Measurements from ENCODE around the gene STAT2.
"Not testable (repeated sequence)": the region's sequence is repeated elsewhere in the genome, so short reads cannot be mapped to it uniquely, and the experiment has no call there.

The STAT2 gene

DNA sequence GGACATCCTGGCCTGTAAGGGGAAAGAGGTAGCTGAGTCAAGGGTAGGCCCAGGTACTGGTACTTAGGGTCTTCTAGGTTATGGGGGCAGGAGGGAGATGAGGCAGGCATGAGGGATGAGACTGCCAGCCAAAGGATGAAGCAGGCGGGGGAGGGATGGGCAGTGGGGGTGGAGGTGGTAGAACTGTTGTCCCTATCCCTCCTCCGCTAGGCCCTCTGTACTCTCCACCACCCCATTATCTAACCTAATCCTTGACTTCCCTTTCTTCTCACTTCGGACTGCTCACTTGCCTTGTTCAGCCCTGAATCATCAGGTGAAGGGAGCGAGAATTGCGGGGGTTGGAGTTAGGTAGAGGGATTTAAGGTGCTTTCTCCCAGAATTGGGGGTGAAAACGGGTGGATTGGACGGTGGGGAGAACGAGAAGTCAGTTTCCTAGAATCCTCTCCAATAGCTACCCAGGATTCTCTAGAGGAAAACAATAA, 26.7 kb downstream of the STAT2 start:
- TF ChIP-seq ZFX (IDR thresholded peaks at IDR 0.05), result no peak
- TF ChIP-seq, protein P1, sequence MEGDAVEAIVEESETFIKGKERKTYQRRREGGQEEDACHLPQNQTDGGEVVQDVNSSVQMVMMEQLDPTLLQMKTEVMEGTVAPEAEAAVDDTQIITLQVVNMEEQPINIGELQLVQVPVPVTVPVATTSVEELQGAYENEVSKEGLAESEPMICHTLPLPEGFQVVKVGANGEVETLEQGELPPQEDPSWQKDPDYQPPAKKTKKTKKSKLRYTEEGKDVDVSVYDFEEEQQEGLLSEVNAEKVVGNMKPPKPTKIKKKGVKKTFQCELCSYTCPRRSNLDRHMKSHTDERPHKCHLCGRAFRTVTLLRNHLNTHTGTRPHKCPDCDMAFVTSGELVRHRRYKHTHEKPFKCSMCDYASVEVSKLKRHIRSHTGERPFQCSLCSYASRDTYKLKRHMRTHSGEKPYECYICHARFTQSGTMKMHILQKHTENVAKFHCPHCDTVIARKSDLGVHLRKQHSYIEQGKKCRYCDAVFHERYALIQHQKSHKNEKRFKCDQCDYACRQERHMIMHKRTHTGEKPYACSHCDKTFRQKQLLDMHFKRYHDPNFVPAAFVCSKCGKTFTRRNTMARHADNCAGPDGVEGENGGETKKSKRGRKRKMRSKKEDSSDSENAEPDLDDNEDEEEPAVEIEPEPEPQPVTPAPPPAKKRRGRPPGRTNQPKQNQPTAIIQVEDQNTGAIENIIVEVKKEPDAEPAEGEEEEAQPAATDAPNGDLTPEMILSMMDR (conservative IDR thresholded peaks at IDR 0.05), result no peak
- H3K27ac ChIP-seq, result peak overlapping the region; percentile 92

DNA sequence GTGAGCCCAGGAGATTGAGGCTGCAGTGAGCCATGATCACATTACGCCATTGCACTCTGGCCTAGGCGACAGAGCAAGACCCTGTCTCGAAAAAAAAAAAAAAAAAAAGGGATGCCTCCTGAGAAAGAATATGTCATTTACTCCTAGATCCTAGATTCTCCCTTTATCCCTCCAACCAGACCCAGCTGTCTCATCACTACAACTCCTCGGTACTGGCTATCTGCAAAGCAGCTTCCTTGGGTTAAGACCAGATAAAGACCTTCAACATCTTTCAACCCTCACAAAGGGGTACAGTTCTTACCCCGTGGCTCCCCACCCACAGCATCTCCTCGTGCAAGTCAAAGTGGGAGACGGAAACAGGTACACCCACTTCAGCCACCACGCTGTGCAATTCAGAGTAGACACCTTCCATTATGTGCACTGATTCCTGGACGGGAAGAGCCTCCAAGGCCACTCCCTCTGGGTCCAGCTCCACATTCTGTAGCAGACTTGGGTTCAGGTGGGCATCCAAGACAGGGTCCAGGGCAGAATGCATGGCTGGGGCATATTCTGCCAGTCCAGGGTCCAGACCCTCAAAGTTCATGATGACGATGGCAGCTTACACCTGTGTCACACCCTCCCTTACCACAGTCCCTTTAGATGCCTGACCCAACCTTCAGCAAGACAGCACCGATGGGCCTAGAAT, 27.3 kb downstream of the STAT2 start:
- TF ChIP-seq, protein P1 (conservative IDR thresholded peaks at IDR 0.05), result no peak
- peak overlapping the region; percentile 92 for H3K27ac ChIP-seq

DNA sequence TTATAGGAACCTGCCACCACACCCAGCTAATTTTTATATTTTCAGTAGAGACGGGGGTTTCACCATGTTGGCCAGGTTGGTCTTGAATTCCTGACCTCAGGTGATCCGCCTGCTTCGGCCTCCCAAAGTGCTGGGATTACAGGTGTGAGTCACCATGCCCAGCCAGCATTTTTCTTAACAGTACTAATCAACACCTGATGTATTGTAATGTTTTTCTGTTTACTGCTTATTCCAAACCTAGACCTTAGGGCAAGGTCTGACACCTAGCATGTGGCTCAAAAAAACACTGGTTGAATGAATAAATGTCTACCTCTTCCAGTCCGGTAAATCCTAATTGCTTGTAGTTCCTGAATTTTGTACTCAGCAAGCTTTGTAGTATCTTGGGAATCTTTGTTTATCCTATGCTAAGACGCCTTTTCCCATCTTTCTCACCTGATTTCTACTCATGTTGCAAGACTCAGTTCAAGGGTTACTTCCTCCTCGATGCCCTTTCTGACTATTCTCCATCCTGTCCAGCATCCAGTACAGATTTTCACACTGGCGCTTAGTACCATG, 28.9 kb downstream of the STAT2 start:
- no peak overlapping the region for H3K27ac ChIP-seq
- TF ChIP-seq, protein P1 (conservative IDR thresholded peaks at IDR 0.05), result no peak
- no peak for TF ChIP-seq ZFX (IDR thresholded peaks at IDR 0.05)

DNA sequence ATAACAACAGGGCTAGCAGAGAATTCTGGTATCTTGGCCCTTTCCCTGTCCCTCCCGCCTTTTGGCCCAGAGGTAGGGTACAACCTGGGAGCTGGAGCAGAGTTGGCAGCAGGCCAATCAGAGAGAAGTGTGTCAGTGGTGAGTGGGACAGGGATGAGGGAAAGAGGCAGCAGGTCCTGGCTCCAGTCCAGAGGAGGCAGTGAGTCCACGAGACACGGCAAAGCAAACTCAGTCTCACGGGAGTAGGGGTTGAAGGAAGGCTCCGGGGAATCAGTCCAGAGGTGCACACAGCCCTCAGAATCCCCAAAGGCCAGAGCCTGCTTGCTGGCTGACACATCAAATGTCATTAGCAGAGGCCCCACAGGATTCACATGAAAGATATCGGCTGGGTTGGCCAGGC, 33.4 kb downstream of the STAT2 start:
- TF ChIP-seq, protein P1 (conservative IDR thresholded peaks at IDR 0.05), result no peak
- no peak for TF ChIP-seq ZFX (IDR thresholded peaks at IDR 0.05)
- H3K27ac ChIP-seq, result no peak overlapping the region

DNA sequence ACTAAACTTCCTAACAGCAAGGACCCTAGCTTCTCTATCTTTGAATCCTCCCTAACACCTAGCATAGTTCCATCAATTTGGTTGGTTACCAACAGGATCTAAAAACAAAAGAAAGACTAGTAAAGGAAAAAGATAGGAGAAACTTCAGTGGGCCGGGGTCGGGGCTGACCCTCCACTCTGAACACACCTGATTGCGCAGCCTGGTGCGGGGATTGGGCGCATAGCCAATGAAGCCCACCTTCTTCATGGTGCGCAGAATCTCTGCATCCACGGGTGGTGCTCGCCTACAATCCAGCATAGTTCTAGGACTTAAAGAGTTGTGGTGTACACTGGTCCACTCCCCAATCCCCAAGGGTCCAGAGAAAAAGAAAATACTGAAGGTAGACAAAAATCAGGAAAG, 33.8 kb downstream of the STAT2 start:
- TF ChIP-seq ZFX (IDR thresholded peaks at IDR 0.05), result no peak
- TF ChIP-seq, protein P1 (conservative IDR thresholded peaks at IDR 0.05), result no peak
- H3K27ac ChIP-seq, result no peak overlapping the region

DNA sequence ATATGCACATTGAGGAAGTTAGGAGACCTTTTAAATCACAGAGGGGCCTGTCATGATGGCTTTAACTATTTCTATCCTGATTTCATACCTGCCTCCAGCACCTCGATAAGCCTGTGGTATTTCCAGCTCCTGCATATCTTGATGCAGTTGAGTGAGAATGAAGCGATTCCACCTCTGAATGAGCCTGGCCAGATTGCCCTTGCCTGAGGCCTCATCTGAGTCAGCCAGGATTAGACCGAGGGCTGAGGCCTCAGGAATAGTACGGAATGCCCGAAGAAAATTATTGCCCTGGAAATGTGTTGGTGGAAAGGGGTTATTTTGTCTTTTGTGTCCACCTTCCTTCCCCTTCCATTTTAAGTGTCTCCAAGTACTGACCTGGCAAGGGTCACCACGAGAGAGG, 35.7 kb downstream of the STAT2 start:
- TF ChIP-seq, protein P1 (conservative IDR thresholded peaks at IDR 0.05), result no peak
- TF ChIP-seq ZFX (IDR thresholded peaks at IDR 0.05), result no peak
- no peak overlapping the region for H3K27ac ChIP-seq

DNA sequence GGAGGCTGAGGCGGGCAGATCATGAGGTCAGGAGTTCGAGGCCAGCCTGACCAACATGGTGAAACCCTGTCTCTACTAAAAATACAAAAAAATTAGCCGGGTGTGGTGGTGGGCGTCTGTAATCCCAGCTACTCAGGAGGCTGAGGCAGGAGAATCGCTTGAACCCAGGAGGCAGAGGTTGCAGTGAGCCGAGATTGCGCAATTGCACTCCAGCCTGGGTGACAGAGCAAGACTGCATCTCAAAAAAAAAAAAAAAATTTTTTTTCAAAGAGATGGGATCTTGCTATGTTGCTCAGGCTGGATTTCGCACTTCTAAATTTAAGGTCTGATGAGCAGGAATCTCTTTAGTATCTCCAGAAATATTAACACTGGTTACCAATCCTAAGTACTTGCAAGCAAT, 38.3 kb downstream of the STAT2 start:
- not testable (repeated sequence) for H3K27ac ChIP-seq

DNA sequence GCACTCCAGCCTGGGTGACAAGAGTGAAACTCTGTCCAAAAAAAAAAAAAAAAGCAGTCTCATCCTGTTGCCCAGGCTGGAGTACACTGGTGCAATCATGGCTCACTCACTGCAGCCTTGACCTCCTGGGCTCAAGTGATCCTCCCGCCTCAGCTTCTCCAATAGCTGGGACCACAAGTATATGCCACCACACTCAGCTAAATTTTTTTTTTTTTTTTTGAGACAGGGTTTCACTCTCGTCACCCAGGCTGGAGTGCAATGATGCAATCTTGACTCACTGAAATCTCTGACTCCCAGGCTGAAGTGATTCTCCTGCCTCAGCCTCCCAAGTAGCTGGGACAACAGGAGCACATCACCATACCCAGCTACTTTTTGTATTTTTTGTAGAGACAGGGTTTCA, 38.9 kb downstream of the STAT2 start:
- no peak for TF ChIP-seq ZFX (IDR thresholded peaks at IDR 0.05)
- TF ChIP-seq, protein P1 (conservative IDR thresholded peaks at IDR 0.05), result no peak
- no peak overlapping the region for H3K27ac ChIP-seq

Measured in C4-2B (cell line).